Measurements from ENCODE around the gene NOTCH4.

NOTCH4 gene

GRCh38 chr6:32171234-32171633 is 52.6 kb downstream of the NOTCH4 start (continued):
- no peak for TF ChIP-seq KLF1 (tag by site-specific recombination; IDR thresholded peaks at IDR 0.05)
- no peak for TF ChIP-seq GLI2 (tag by site-specific recombination; IDR thresholded peaks at IDR 0.05; ENCODE audit: borderline replicate concordance, low read depth)
- TF ChIP-seq ZNF837 (tag by site-specific recombination; IDR thresholded peaks at IDR 0.05): no peak
- no peak for TF ChIP-seq ZNF416 (tag by site-specific recombination; IDR thresholded peaks at IDR 0.05)
- no peak for TF ChIP-seq ZNF174 (tag by site-specific recombination; IDR thresholded peaks at IDR 0.05)

- no peaks in the 10 kb centered on the region for H3K9me3 ChIP-seq (ENCODE audit: control insufficient read depth, insufficient read depth, low read depth, low read length)
- ChIA-PET POLR2A (interaction anchor here (1.9 to 2.0 kb wide), 2 partner anchors 20 to 42 kb away, joined by 6 to 9 read pairs; partner anchors contain the start of genes ATF6B and PBX2), CTCF (interaction anchor here (1.0 to 1.1 kb wide), 2 partner anchors 25 to 53 kb away, joined by 3 read pairs; no protein-coding TSS in a partner anchor)
- no peaks in the 10 kb centered on the region; the same call in 1 of the 2 replicates for H3K4me1 ChIP-seq (ENCODE audit: control insufficient read depth, insufficient read depth, low read length)
- H3K36me3 ChIP-seq (ENCODE audit: control insufficient read depth in 2 of 2, insufficient read depth in 1 of 2, low read length in 2 of 2): peaks cover 15 to 69% of the 10 kb centered on the region in 2 experiments; a peak in 2 of 3 replicates
- H3K27ac ChIP-seq (ENCODE audit: extremely low read depth, low read depth, low read length): no peak overlapping the region
- peak; percentile 21; the same call in 1 of the 2 replicates for TF ChIP-seq HIC1 (tag by site-specific recombination; IDR thresholded peaks at IDR 0.05)
- TF ChIP-seq, protein P1, sequence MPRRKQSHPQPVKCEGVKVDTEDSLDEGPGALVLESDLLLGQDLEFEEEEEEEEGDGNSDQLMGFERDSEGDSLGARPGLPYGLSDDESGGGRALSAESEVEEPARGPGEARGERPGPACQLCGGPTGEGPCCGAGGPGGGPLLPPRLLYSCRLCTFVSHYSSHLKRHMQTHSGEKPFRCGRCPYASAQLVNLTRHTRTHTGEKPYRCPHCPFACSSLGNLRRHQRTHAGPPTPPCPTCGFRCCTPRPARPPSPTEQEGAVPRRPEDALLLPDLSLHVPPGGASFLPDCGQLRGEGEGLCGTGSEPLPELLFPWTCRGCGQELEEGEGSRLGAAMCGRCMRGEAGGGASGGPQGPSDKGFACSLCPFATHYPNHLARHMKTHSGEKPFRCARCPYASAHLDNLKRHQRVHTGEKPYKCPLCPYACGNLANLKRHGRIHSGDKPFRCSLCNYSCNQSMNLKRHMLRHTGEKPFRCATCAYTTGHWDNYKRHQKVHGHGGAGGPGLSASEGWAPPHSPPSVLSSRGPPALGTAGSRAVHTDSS (tag by site-specific recombination; IDR thresholded peaks at IDR 0.05): no peak
- TF ChIP-seq, protein P2, sequence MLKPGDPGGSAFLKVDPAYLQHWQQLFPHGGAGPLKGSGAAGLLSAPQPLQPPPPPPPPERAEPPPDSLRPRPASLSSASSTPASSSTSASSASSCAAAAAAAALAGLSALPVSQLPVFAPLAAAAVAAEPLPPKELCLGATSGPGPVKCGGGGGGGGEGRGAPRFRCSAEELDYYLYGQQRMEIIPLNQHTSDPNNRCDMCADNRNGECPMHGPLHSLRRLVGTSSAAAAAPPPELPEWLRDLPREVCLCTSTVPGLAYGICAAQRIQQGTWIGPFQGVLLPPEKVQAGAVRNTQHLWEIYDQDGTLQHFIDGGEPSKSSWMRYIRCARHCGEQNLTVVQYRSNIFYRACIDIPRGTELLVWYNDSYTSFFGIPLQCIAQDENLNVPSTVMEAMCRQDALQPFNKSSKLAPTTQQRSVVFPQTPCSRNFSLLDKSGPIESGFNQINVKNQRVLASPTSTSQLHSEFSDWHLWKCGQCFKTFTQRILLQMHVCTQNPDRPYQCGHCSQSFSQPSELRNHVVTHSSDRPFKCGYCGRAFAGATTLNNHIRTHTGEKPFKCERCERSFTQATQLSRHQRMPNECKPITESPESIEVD (tag by site-specific recombination; IDR thresholded peaks at IDR 0.05): no peak
- no peak overlapping the region for H3K4me3 ChIP-seq (ENCODE audit: low read depth, low read length)
Measured at GRCh38 chr6:32170294-32170693, 53.6 kb downstream of the NOTCH4 start.

- no peak overlapping the region for H3K27ac ChIP-seq (ENCODE audit: extremely low read depth, low read depth, low read length)
- peaks cover 15 to 69% of the 10 kb centered on the region in 2 experiments; a peak in 2 of 3 replicates for H3K36me3 ChIP-seq (ENCODE audit: control insufficient read depth in 2 of 2, insufficient read depth in 1 of 2, low read length in 2 of 2)
- ChIA-PET POLR2A (interaction anchor here (0.7 to 2.0 kb wide), 6 partner anchors 8 to 41 kb away, joined by 3 to 9 read pairs (median 5); partner anchors contain the start of genes ATF6B and PBX2), CTCF (interaction anchor here (0.6 to 1.3 kb wide), 4 partner anchors 24 to 58 kb away, joined by 3 to 7 read pairs (median 3); partner anchors contain the start of gene GPSM3)
- no peaks in the 10 kb centered on the region for H3K4me1 ChIP-seq (ENCODE audit: control insufficient read depth, insufficient read depth, low read length)
- H3K4me3 ChIP-seq (ENCODE audit: low read depth, low read length): no peak overlapping the region
- H3K9me3 ChIP-seq (ENCODE audit: control insufficient read depth, insufficient read depth, low read depth, low read length): no peaks in the 10 kb centered on the region
- TF ChIP-seq ZNF692 (tag by site-specific recombination; IDR thresholded peaks at IDR 0.05): no peak
- peak; percentile 27; the same call in 1 of the 2 replicates for TF ChIP-seq GLIS2 (tag by site-specific recombination; IDR thresholded peaks at IDR 0.05)
- no peak for TF ChIP-seq ZNF221 (tag by site-specific recombination; IDR thresholded peaks at IDR 0.05; ENCODE audit: borderline replicate concordance)
- no peak for TF ChIP-seq ZSCAN30 (tag by site-specific recombination; IDR thresholded peaks at IDR 0.05)
- no peak for TF ChIP-seq ZNF2 (tag by site-specific recombination; IDR thresholded peaks at IDR 0.05)
- TF ChIP-seq IKZF3 (tag by site-specific recombination; IDR thresholded peaks at IDR 0.05): 0 out of 2 replicates have a peak, but pooled peaks have one; percentile 26
- TF ChIP-seq KLF7 (tag by site-specific recombination; IDR thresholded peaks at IDR 0.05; ENCODE audit: borderline replicate concordance): no peak
- no peak for TF ChIP-seq ZNF777 (tag by site-specific recombination; IDR thresholded peaks at IDR 0.05; ENCODE audit: borderline replicate concordance)
- TF ChIP-seq ZNF747 (tag by site-specific recombination; IDR thresholded peaks at IDR 0.05): no peak
- TF ChIP-seq ZNF561 (tag by site-specific recombination; IDR thresholded peaks at IDR 0.05; ENCODE audit: borderline replicate concordance): no peak
- TF ChIP-seq TCF7L2 (IDR thresholded peaks at IDR 0.05; ENCODE audit: borderline replicate concordance, low read depth, low read length): no peak
- peak; percentile 59; the same call in 1 of the 2 replicates for TF ChIP-seq EGR2 (tag by site-specific recombination; IDR thresholded peaks at IDR 0.05; ENCODE audit: low read depth)
- 0 out of 2 replicates have a peak, but pooled peaks have one; percentile 40 for TF ChIP-seq WT1 (tag by site-specific recombination; IDR thresholded peaks at IDR 0.05)
- no peak for TF ChIP-seq ZNF677 (tag by site-specific recombination; IDR thresholded peaks at IDR 0.05)
- no peak for TF ChIP-seq ZNF473 (tag by site-specific recombination; IDR thresholded peaks at IDR 0.05)
- peak; percentile 64 for TF ChIP-seq ZFHX2 (tag by site-specific recombination; conservative IDR thresholded peaks at IDR 0.05)
Measured at GRCh38 chr6:32168807-32169591, 54.9 kb downstream of the NOTCH4 start.

Data from HEK293 (cell line).